ENCODE results near the gene SCARF1. TPM values are rescaled to one million over a fixed set of nuclear protein-coding genes. Genes with fewer than 3 reads are reported as not detected.

SCARF1 gene
- total and polyA plus RNA-seq, 7 experiments from 2014 or later = 0.06 to 9.0 (median 1.8) TPM; not detected in 1

GRCh38 chr17:1591474-1592090 is 54.0 kb downstream of the SCARF1 start:
- H3K27me3 ChIP-seq (ENCODE audit: control insufficient read depth in 2 of 2, insufficient read depth in 2 of 2, low read length in 2 of 2) = no peaks in the 10 kb centered on the region
- no peak overlapping the region for H3K4me3 ChIP-seq (ENCODE audit: low read length)
- ChIA-PET CTCF (no interaction called here), POLR2A (no interaction called here)
- no peak for ATAC-seq
- no peak for DNase-seq
- no peaks in the 10 kb centered on the region for H3K4me1 ChIP-seq (ENCODE audit: control insufficient read depth in 2 of 2, insufficient read depth in 2 of 2, low read length in 2 of 2)
- H3K27ac Mint-ChIP-seq = no peak overlapping the region
- peaks cover 0 to 2% (median 0%) of the 10 kb centered on the region in 5 donors for H3K27me3 Mint-ChIP-seq
- H3K36me3 Mint-ChIP-seq = no peaks in the 10 kb centered on the region
- no peaks in the 10 kb centered on the region for H3K9me3 Mint-ChIP-seq
- no peak overlapping the region for H3K4me3 Mint-ChIP-seq
- H3K36me3 ChIP-seq (ENCODE audit: control insufficient read depth in 2 of 3, insufficient read depth in 3 of 3, low read length in 3 of 3) = no peaks in the 10 kb centered on the region
- peaks cover 0 to 4% (median 0%) of the 10 kb centered on the region in 7 donors for H3K4me1 Mint-ChIP-seq
- no peak overlapping the region for H3K27ac ChIP-seq (ENCODE audit: low read depth, low read length)
- no peaks in the 10 kb centered on the region for H3K9me3 ChIP-seq (ENCODE audit: control insufficient read depth in 2 of 3, low read length in 3 of 3)
- intact Hi-C loops (cut with micrococcal nuclease) = no loop called here

GRCh38 chr17:1590747-1591473 is 54.6 kb downstream of the SCARF1 start:
- DNase-seq (no peak), ATAC-seq (no peak)
- H3K4me3 Mint-ChIP-seq = no peak overlapping the region
- ChIA-PET CTCF (no interaction called here), POLR2A (no interaction called here)
- Histone ChIP-seq H3K4me3 (ENCODE audit: low read length) (no peak overlapping the region), H3K27me3 (ENCODE audit: control insufficient read depth in 2 of 2, insufficient read depth in 2 of 2, low read length in 2 of 2) (no peaks in the 10 kb centered on the region), H3K9me3 (ENCODE audit: control insufficient read depth in 2 of 3, low read length in 3 of 3) (no peaks in the 10 kb centered on the region), H3K36me3 (ENCODE audit: control insufficient read depth in 2 of 3, insufficient read depth in 3 of 3, low read length in 3 of 3) (no peaks in the 10 kb centered on the region), H3K27ac (ENCODE audit: low read depth, low read length) (no peak overlapping the region), H3K4me1 (ENCODE audit: control insufficient read depth in 2 of 2, insufficient read depth in 2 of 2, low read length in 2 of 2) (no peaks in the 10 kb centered on the region)
- H3K27ac Mint-ChIP-seq = no peak overlapping the region
- H3K27me3 Mint-ChIP-seq = peaks cover 0 to 2% (median 0%) of the 10 kb centered on the region in 5 donors
- H3K4me1 Mint-ChIP-seq = peaks cover 0 to 4% (median 0%) of the 10 kb centered on the region in 7 donors
- intact Hi-C loops (cut with micrococcal nuclease) = no loop called here
- H3K36me3 Mint-ChIP-seq = no peaks in the 10 kb centered on the region
- no peaks in the 10 kb centered on the region for H3K9me3 Mint-ChIP-seq

- no peak overlapping the region for H3K4me3 ChIP-seq (ENCODE audit: low read length)
Measured at GRCh38 chr17:1590029-1590746, 55.3 kb downstream of the SCARF1 start.

GRCh38 chr17:1588821-1589585 is 56.5 kb downstream of the SCARF1 start:
- H3K4me3 ChIP-seq (ENCODE audit: low read length) = no peak overlapping the region
- H3K36me3 ChIP-seq (ENCODE audit: control insufficient read depth in 2 of 3, insufficient read depth in 3 of 3, low read length in 3 of 3) = no peaks in the 10 kb centered on the region
- no peaks in the 10 kb centered on the region for H3K36me3 Mint-ChIP-seq
- CTCF ChIA-PET = no interaction called here
- no peaks in the 10 kb centered on the region for H3K27me3 ChIP-seq (ENCODE audit: control insufficient read depth in 2 of 2, insufficient read depth in 2 of 2, low read length in 2 of 2)
- H3K27me3 Mint-ChIP-seq = peaks cover 0 to 2% (median 0%) of the 10 kb centered on the region in 5 donors
- H3K27ac Mint-ChIP-seq = no peak overlapping the region
- H3K9me3 Mint-ChIP-seq = no peaks in the 10 kb centered on the region
- DNase-seq = no peak
- POLR2A ChIA-PET = no interaction called here
- H3K4me3 Mint-ChIP-seq = no peak overlapping the region
- no peaks in the 10 kb centered on the region for H3K4me1 ChIP-seq (ENCODE audit: control insufficient read depth in 2 of 2, insufficient read depth in 2 of 2, low read length in 2 of 2)
- ATAC-seq = peak; percentile 6
- H3K9me3 ChIP-seq (ENCODE audit: control insufficient read depth in 2 of 3, low read length in 3 of 3) = no peaks in the 10 kb centered on the region
- peaks cover 0 to 4% (median 0%) of the 10 kb centered on the region in 7 donors for H3K4me1 Mint-ChIP-seq
- H3K27ac ChIP-seq (ENCODE audit: low read depth, low read length) = no peak overlapping the region
- intact Hi-C loops (cut with micrococcal nuclease) = no loop called here

More at GRCh38 chr17:1590029-1590746, 55.3 kb downstream of the SCARF1 start:
- Histone ChIP-seq H3K4me1 (ENCODE audit: control insufficient read depth in 2 of 2, insufficient read depth in 2 of 2, low read length in 2 of 2) (no peaks in the 10 kb centered on the region), H3K36me3 (ENCODE audit: control insufficient read depth in 2 of 3, insufficient read depth in 3 of 3, low read length in 3 of 3) (no peaks in the 10 kb centered on the region), H3K9me3 (ENCODE audit: control insufficient read depth in 2 of 3, low read length in 3 of 3) (no peaks in the 10 kb centered on the region), H3K27me3 (ENCODE audit: control insufficient read depth in 2 of 2, insufficient read depth in 2 of 2, low read length in 2 of 2) (no peaks in the 10 kb centered on the region), H3K27ac (ENCODE audit: low read depth, low read length) (no peak overlapping the region)
- POLR2A ChIA-PET = no interaction called here
- Mint-ChIP-seq H3K27ac (no peak overlapping the region), H3K4me1 (peaks cover 0 to 4% (median 0%) of the 10 kb centered on the region in 7 donors), H3K36me3 (no peaks in the 10 kb centered on the region), H3K9me3 (no peaks in the 10 kb centered on the region), H3K27me3 (peaks cover 0 to 2% (median 0%) of the 10 kb centered on the region in 5 donors), H3K4me3 (no peak overlapping the region)
- intact Hi-C loops (cut with micrococcal nuclease) = no loop called here
- DNase-seq (no peak), ATAC-seq (peak; percentile 57)
- CTCF ChIA-PET = no interaction called here

- intact Hi-C loops (cut with micrococcal nuclease) = no loop called here
- Histone ChIP-seq H3K36me3 (ENCODE audit: control insufficient read depth in 2 of 3, insufficient read depth in 3 of 3, low read length in 3 of 3) (no peaks in the 10 kb centered on the region), H3K4me3 (ENCODE audit: low read length) (no peak overlapping the region), H3K9me3 (ENCODE audit: control insufficient read depth in 2 of 3, low read length in 3 of 3) (no peaks in the 10 kb centered on the region), H3K4me1 (ENCODE audit: control insufficient read depth in 2 of 2, insufficient read depth in 2 of 2, low read length in 2 of 2) (no peaks in the 10 kb centered on the region), H3K27me3 (ENCODE audit: control insufficient read depth in 2 of 2, insufficient read depth in 2 of 2, low read length in 2 of 2) (no peaks in the 10 kb centered on the region), H3K27ac (ENCODE audit: low read depth, low read length) (no peak overlapping the region)
- ChIA-PET POLR2A (no interaction called here), CTCF (no interaction called here)
- Mint-ChIP-seq H3K36me3 (no peaks in the 10 kb centered on the region), H3K27me3 (no peaks in the 10 kb centered on the region), H3K4me1 (peaks cover 0 to 1% (median 0%) of the 10 kb centered on the region in 7 donors), H3K9me3 (no peaks in the 10 kb centered on the region), H3K4me3 (no peak overlapping the region), H3K27ac (peak overlapping the region in 1 of 9 donors; percentile 26)
- ATAC-seq (no peak), DNase-seq (no peak)
Measured at GRCh38 chr17:1584167-1584566, 61.4 kb downstream of the SCARF1 start.

Data from naive thymus-derived CD4-positive, alpha-beta T cell (primary cell).